GM12878 (cell line): ENCODE data around the gene CMTR2. TPM values are rescaled to one million over a fixed set of nuclear protein-coding genes. Genes with fewer than 3 reads are reported as not detected.
"Not testable (repeated sequence)": the region's sequence is repeated elsewhere in the genome, so short reads cannot be mapped to it uniquely, and the experiment has no call there.

ENCODE experiments used
- ATAC-seq: fragments of 200-7000 bp; cut with Tn5 transposase; 3 replicates; pipeline ENCODE4 v1.9.1; 2020; ENCODE audit warnings: mild to moderate bottlenecking, moderate library complexity
- BruUV-seq: library from RNA; stranded (reverse); fragments of 400-500 nt; replicated peaks from 2 replicates; lab custom pipeline; 2021; lab: Mats Ljungman, UMichigan
- CTCF ChIA-PET: fragments of 300-600 bp; sonication (Branson Sonifier 250); formaldehyde crosslinking; extraction: SDS; loops from one replicate; lab custom pipeline; 2021; ENCODE audit warnings: inconsistent platforms; lab: Yijun Ruan, JAX
- POLR2A ChIA-PET: fragments of 350-600 bp; formaldehyde crosslinking; extraction: SDS; loops from one replicate; lab custom pipeline; 2021; ENCODE audit warnings: inconsistent platforms; lab: Charles Lee
- RAD21 ChIA-PET: fragments of 300-600 bp; sonication (Branson Sonifier 250); formaldehyde crosslinking; loops from one replicate; lab custom pipeline; 2023; ENCODE audit warnings: antibody characterized with exemption; ENCODE audit not compliant: unreplicated experiment; lab: Charles Lee
- SMC1A ChIA-PET: fragments of 300-600 bp; sonication (Branson Sonifier 250); formaldehyde crosslinking; loops from one replicate; lab custom pipeline; 2023; ENCODE audit not compliant: unreplicated experiment, uncharacterized antibody; lab: Charles Lee
- DNase-seq: peaks from one replicate; pipeline ENCODE4 v3.0.0-alpha.2; 2011; ENCODE audit warnings: low read depth, low spot score
- FAIRE-seq: peaks from 3 replicates; lab custom pipeline; 2011; peaks lifted over from hg19 to GRCh38; lab: Jason Lieb, UNC
- H2AFZ ChIP-seq: 2 replicates; pipeline ENCODE4 v1.6.0; 2011; ENCODE audit warnings: low read depth, low read length, control low read depth; ENCODE audit not compliant: control insufficient read depth
- H3K27ac ChIP-seq: 2 replicates; pipeline ENCODE4 v1.5.1; 2011; ENCODE audit warnings: control low read depth; ENCODE audit not compliant: control insufficient read depth, insufficient read depth
- H3K27me3 ChIP-seq, 2 experiments: replicated peaks in 1 of 2; 2 replicates each; pipeline versions ENCODE4 v1.6.0 to v1.6.1; 2011; ENCODE audit warnings: low read length in 1 of 2; ENCODE audit not compliant: control insufficient read depth in 2 of 2, insufficient read depth in 2 of 2
- H3K36me3 ChIP-seq, 2 experiments: 2 replicates each; pipeline ENCODE4 v1.5.1; 2011; ENCODE audit warnings: low read length in 1 of 2; ENCODE audit not compliant: control insufficient read depth in 2 of 2, insufficient read depth in 2 of 2
- H3K4me1 ChIP-seq: 2 replicates; pipeline ENCODE4 v1.6.1; 2011; ENCODE audit warnings: mild to moderate bottlenecking, low read length, moderate library complexity, mixed read lengths; ENCODE audit not compliant: control insufficient read depth, insufficient read depth
- H3K4me2 ChIP-seq: 2 replicates; pipeline ENCODE4 v1.6.0; 2011; ENCODE audit warnings: control low read depth; ENCODE audit not compliant: control insufficient read depth, insufficient read depth
- H3K4me3 ChIP-seq: fragments of 200-600 bp; sonication (generic); 2 replicates; pipeline ENCODE4 v1.5.1; 2016
- H3K79me2 ChIP-seq: 2 replicates; pipeline ENCODE4 v1.6.0; 2011; ENCODE audit warnings: low read length; ENCODE audit not compliant: control insufficient read depth, insufficient read depth
- H3K9ac ChIP-seq: 2 replicates; pipeline ENCODE4 v1.8.0; 2011; ENCODE audit warnings: low read length, control low read depth, mixed read lengths; ENCODE audit not compliant: control insufficient read depth, insufficient read depth
- H3K9me3 ChIP-seq: replicated peaks from 3 replicates; pipeline ENCODE4 v1.5.1; 2011; ENCODE audit warnings: mild to moderate bottlenecking, low read length; ENCODE audit not compliant: control insufficient read depth, insufficient read depth
- H4K20me1 ChIP-seq: 2 replicates; pipeline ENCODE4 v1.6.0; 2011; ENCODE audit not compliant: control insufficient read depth, insufficient read depth
- PAX8 ChIP-seq: fragments of 450-650 bp; IDR thresholded peaks from 2 replicates; pipeline ENCODE4 v1.6.1; 2017; ENCODE audit warnings: mild to moderate bottlenecking, moderate library complexity
- REST ChIP-seq: IDR thresholded peaks from 2 replicates; pipeline ENCODE4 v1.6.1; 2012; ENCODE audit warnings: mild to moderate bottlenecking, low read depth, low read length
- WGBS: methylation state at CpG from one replicate; pipeline ENCODE4 v1.1.6; 2016; ENCODE audit warnings: low lambda C conversion rate; ENCODE audit not compliant: insufficient replicate concordance, insufficient coverage; ENCODE audit errors: missing lambda C conversion rate; 5-methylcytosine and 5-hydroxymethylcytosine counted together
- in situ Hi-C: fragments of 300-500 bp; cut with MboI; formaldehyde crosslinking; loops from 9 replicates; pipeline ENCODE4 v1.14.3; 2018; ENCODE audit warnings: mixed read lengths
- intact Hi-C: fragments of 100-400 bp; cut with micrococcal nuclease; formaldehyde crosslinking; loops from one replicate; pipeline ENCODE4 v1.14.2; 2022; ENCODE audit not compliant: unreplicated experiment
- polyA plus RNA-seq, 11 experiments: library from polyadenylated mRNA; depleted of rRNA in 4 of 11; unstranded in 6 of 11; stranded (reverse) in 5 of 11; fragments of >200 nt; fragmentation: Nextera tagmentation in 4 of 11; fragmentation: Illumina TruSeq in 1 of 11; extraction: Ambion mirVana in 4 of 11; extraction: Trizol in 1 of 11; gene quantifications; 1 replicate in 1 of 11; 2 replicates in 10 of 11; pipeline versions ENCODE4 v1.2.1 to v1.2.3, GENCODE V29; 2011 to 2016; ENCODE audit warnings: inconsistent platforms in 2 of 11, missing spikeins in 2 of 11, low read depth in 1 of 11
- total RNA-seq, 4 experiments: library from RNA; depleted of rRNA in 3 of 4; stranded (reverse); fragments of >200 nt in 3 of 4; fragmentation: Illumina TruSeq in 1 of 4; extraction: Trizol in 1 of 4; gene quantifications; 2 replicates each; pipeline versions ENCODE4 v1.2.1 to v1.2.3, GENCODE V29; 2013 to 2021

CMTR2 gene
- total and polyA plus RNA-seq, 10 of the 15 experiments (the other 5 are each of a cell fraction or from before 2014, with no cell fraction given) = 6.5 to 37.0 (median 20.9) TPM

GRCh38 chr16:71315269-71315668, 26.1 kb upstream of the CMTR2 start:
- no peaks in the 10 kb centered on the region; a peak in 1 of 4 replicates for H3K27me3 ChIP-seq
- H4K20me1 ChIP-seq = no peaks in the 10 kb centered on the region
- no peak overlapping the region for H3K4me3 ChIP-seq
- no peaks in the 10 kb centered on the region for H3K79me2 ChIP-seq
- ChIA-PET POLR2A (no interaction called here), CTCF (interaction anchor here (0.5 to 1.5 kb wide), 3 partner anchors 27 to 544 kb away, joined by 3 read pairs; partner anchors contain the start of gene CALB2), RAD21 (no interaction called here), SMC1A (no interaction called here)
- no peak overlapping the region for H3K9ac ChIP-seq
- in situ Hi-C loops = no loop called here
- TF ChIP-seq REST = no peak
- TF ChIP-seq PAX8 = no peak
- no TSS peak for BruUV-seq
- DNase-seq (no peak), FAIRE-seq (no peak), ATAC-seq (no peak)
- H3K27ac ChIP-seq = no peak overlapping the region
- H2AFZ ChIP-seq = no peak overlapping the region
- H3K9me3 ChIP-seq = no peaks in the 10 kb centered on the region
- H3K36me3 ChIP-seq = no peaks in the 10 kb centered on the region
- 0% methylated on average over 3 of the region's 3 CpGs for WGBS
- H3K4me2 ChIP-seq = no peak overlapping the region
- H3K4me1 ChIP-seq = no peaks in the 10 kb centered on the region
- intact Hi-C loops = no loop called here

GRCh38 chr16:71313591-71313990, 24.4 kb upstream of the CMTR2 start:
- H2AFZ ChIP-seq, DNase-seq, H3K27me3 ChIP-seq, H3K9me3 ChIP-seq, H3K4me2 ChIP-seq, intact Hi-C loops, H3K79me2 ChIP-seq, H3K4me1 ChIP-seq, BruUV-seq, FAIRE-seq, ATAC-seq, H3K4me3 ChIP-seq, RAD21 ChIA-PET, H3K9ac ChIP-seq, POLR2A ChIA-PET, H4K20me1 ChIP-seq, SMC1A ChIA-PET, H3K27ac ChIP-seq, H3K36me3 ChIP-seq: not testable (repeated sequence)
- CTCF ChIA-PET = interaction anchor here (1.5 kb wide), 1 partner anchor 45 kb away, joined by 3 read pairs; the partner anchor contains the start of gene CALB2
- in situ Hi-C loops = loop anchor here (5.0 kb wide), 1 partner anchor 101 kb away; no protein-coding TSS in a partner anchor
- WGBS = 0% methylated on average over 3 of the region's 3 CpGs
